Measurements from ENCODE around the gene NAA11.

GRCh38 chr4:79364061-79364460 lies 38.2 kb upstream of the NAA11 start:
- TF ChIP-seq CTCF (IDR thresholded peaks at IDR 0.05), result no peak
- TF ChIP-seq POLR2A (IDR thresholded peaks at IDR 0.05), result no peak

Measured in thyroid gland (tissue), 4 donors.